Erythroblast (primary cell): ENCODE data around the gene SIK2.

Source experiments
- GATA1 ChIP-seq: IDR thresholded peaks from 2 replicates; pipeline ENCODE4 v1.6.1; 2011; ENCODE audit warnings: low read depth, mild to moderate bottlenecking, control low read depth, low read length, moderate library complexity
- POLR2A ChIP-seq: IDR thresholded peaks from 2 replicates; pipeline ENCODE4 v1.6.1; 2011; ENCODE audit warnings: mild to moderate bottlenecking, low read length

DNA sequence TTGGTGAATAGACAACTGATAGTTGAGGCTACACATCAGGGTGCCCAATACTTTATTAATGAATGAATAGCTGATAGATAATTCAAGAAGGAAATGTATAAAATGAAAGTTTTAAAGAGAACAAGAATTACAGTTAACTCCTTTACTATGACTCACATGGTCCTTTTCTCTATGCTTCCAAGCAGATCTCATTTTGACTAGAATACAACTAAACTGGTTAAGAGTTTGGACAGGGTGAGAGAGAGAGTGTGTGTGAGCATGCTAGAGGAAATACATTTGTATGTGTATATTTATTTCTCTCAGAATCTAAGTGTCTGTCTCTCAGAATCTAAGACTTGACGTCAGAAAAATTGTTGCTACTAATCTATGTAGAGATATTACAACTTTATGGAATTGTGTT, 66.7 kb downstream of the SIK2 start:
- TF ChIP-seq POLR2A (no peak), GATA1 (no peak)
